Stimulated activated CD4-positive, alpha-beta T cell treated with anti-CD3 and anti-CD28 coated beads, Interleukin-4, amount 100 ng/mL, for 48 hours (primary cell): ENCODE results near the gene MTM1.

Experiments used
- DNase-seq, 2 donors: peaks; one replicate each; pipeline ENCODE4 v3.0.0-alpha.2; 2020; ENCODE audit warnings: low read depth in 2 of 2

Gene MTM1

DNA sequence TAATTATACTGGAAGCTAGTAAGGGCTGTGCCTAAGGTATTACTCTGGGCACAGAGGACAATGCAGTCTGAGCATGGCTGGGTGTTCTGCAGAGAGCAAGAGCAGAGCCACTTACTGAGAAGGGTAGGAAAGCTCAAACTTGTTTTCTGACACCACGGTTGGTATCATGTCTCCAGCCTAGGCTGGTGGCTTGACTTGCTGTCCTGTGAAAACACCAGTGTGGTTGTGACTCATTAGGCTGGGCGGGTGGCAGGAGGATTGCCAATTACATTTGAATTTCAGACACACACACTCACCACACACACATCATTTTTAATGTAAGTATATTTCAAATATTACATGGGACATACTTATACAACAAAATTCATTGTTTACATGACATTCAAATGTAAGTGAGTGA is 19.7 kb upstream of the MTM1 start:
- DNase-seq: no peak

DNA sequence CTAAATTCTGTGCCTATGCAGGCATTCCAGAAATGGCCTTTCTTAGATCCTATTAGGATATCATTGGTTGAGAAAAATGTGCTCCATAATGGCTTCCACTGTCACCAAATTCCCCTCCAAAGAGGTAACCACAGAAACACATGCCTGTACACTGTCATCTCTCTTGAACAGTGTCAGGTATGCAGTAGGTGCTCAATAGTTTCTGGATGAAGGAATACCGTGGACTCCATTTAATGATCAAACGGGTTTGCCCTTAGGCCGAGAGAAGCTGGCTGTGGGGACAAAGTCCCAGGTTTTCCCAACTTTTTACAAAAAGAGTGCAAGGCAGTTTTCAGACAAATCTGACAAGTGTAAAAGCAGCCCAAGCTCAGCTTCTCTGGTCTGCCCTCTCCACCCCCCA is 16.5 kb upstream of the MTM1 start:
- DNase-seq: no peak

DNA sequence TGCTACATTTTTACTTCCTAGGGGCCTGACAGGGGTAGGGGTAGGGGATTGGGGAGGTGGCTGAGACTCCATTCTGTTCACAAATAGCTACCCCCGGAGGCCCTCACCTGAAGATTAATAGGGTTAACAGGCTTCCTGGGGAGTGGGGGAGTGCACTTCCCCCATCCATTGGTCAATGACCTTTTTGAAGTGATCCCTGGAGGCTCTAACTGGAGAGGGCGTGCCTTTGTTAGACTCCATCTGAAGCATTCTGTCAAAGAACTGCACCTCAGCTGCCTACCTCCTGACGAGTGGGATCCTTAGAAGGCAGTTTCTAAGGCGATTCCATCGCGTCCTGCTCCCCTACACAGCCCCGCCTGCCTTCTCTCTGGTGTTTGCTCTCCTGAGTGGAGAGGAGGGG is 10.0 kb upstream of the MTM1 start:
- no peak for DNase-seq

DNA sequence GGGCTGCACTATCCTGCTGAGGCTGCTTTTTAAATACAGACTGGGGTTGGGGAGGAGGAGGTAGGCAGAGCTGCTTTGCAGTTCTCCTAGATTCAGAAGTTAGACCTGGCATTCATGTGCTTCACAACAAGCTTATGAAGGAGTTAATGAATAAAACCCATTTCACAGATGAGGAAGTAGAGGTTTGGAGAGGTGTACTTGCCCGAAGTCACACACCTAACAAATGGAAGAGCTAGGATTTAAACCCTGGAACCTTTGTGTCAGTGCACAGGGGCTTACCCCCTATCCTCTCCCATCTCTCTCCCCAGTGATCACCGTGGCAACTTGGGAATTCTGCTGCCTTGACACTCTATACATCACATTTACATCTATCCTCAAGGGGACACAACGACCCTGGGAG is 3.6 kb upstream of the MTM1 start:
- no peak for DNase-seq

DNA sequence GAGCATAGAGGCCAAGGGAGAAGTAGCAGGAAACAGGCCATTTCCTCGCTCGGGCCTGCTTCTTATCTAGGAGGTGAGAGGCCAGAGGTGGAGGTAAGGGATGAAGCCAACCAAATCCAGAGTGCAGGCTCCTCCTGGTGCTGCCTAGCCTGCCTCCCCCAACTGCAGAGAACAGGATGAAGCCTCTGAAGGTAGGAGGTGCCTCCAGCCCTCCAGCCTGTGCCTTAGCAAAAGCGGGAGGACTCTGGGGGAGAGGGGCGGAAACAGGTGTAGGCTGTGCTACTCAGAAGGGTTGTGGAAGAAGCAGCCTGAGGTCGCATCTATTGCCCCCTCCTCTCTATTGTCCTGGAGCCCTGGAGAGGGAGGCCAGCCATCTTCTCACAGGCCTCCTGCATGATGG is 2.9 kb upstream of the MTM1 start:
- DNase-seq: no peak

DNA sequence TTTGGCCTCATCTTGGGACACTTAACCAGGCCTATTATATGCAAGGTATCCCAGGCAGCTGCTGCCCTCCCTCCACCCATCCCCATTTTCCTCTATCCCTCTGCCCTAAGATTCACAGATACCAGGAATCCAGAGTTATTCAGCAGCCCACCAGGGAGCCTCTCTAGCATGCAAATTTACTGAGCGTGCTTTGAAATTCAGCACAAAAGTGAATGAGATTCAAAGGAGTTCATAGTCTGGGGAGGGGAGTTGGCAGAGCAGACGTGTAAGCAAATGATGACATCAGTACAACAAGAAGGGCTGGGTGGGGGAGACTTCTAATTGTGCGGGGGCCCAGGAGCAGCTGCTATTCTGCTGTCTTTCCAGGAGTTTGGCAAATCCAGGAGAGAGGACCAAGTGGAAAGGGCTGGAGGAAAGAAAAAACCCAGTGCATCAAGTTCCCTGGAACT is 1.7 kb upstream of the MTM1 start:
- no peak for DNase-seq

DNA sequence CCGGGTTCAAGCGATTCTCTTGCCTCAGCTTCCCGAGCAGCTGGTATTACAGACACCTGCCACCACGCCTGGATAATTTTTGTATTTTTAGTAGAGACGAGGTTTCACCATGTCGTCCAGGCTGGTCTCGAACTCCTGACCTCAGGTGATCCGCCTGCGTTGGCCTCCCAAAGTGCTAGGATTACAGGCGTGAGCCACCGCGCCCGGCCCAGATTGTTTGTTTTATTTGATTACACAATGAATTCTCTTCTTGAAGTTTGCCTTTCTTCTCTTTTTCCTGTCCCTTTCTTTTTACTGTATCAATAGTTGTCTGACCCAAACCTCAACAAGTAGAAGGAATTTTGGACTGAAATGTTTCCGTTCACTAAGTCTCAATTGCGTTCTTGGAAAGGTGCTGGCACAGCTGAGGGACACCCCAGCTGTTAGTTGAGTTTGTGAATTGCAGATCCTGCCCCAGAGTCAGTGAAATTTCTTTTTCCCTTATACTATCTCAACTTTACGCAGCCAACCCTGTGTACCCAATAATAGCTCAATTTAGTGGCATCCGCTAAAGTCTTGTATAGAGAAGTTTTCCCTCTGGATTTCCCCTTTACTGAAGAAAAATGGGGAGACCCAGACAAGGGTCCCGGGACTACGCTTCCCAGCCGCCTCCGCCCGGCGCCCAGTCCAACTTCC is 639 bp upstream of the MTM1 start:
- DNase-seq: no peak

DNA sequence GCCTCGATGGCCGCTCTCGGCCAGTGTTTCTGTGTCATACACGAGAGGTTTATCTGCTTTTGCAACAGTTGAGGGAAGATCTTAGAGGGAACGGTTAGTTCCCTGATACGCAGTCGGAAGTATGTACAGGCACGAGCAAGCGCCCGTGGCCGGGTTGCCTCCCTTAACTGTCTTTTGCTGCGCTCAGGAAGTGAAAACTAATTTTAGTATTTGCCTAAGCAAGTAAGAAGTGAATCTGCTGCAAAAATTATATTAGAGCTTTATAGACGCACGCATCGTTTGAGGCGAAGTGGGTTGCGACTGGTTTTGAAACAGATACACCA is 695 bp downstream of the MTM1 start:
- no peak for DNase-seq

DNA sequence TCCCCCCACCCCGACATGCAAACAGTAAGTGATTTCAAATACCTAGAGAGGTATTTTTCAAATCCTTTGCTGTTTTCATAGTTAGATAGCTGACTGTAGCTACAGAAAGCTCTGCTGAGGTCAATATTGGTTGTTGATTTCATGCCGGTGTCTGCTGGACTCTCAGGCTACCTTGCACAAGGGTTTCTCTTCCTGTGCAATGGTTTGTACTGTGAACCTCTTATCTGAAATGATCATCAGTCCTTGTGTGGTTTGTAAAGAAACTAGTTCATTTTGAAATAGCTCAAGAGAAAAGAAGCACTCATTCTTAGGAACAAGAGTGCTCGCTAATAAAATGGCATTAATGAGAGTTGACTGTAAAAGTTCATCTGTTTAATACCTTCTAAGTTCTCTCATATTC is 2.1 kb downstream of the MTM1 start:
- DNase-seq: no peak

DNA sequence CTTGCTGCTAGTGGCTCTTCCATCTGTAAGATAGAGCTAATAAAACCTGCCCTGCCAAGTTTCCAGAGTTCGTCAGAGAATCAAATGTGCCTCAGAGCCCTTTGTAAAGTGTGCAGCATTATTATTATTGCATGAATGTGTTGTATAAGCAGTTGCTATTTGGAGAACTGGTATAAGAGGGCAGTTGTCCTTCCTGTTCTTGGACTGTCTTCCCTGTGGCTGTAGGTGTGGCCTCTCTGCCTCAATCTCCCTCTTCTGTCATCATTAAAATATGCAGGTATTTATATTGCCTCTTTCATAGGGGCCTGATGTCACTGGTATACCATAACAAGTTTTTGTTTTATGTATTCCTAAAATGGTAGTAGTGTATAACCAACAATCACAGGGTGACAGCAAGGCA is 3.8 kb downstream of the MTM1 start:
- no peak for DNase-seq

DNA sequence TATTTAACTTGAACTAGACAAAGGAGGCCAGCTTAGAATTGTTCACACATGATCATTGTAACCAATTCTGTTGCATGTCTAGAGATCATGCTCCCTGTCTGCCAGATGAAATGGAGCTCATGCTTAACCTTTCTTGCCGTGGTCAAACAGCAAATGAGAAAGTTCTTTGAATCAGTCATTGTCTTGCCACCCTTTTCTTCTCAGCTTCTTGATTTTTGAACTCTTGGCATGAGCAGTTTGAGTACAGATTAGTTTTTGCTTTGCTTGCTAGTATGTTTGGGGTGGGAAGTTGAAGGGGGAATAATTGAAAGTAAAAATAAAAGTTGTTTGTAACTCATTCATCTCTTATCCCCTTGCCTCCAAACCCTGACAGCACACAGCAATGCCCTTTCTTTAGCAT is 4.7 kb downstream of the MTM1 start:
- DNase-seq: no peak

DNA sequence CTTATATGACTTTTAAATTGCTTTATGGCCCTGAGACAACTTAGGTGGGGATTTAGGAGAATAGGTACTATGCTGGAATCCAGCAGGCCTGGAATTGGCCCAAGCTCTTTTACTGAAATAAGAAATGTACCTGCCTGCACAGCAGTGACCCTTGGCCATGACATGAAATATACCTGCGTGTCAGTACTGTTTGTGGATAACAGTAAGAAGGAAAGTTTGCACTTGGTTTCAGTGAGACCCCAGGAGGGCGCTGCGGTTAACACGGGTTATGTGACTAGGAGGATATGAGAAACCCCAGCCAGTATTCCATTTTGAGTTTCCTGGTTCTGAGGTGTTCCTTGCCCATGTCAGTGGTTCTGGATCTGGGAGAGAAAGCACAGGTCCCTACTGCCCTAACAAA is 5.3 kb downstream of the MTM1 start:
- peak in 1 of 2 donors; percentile 36 for DNase-seq

DNA sequence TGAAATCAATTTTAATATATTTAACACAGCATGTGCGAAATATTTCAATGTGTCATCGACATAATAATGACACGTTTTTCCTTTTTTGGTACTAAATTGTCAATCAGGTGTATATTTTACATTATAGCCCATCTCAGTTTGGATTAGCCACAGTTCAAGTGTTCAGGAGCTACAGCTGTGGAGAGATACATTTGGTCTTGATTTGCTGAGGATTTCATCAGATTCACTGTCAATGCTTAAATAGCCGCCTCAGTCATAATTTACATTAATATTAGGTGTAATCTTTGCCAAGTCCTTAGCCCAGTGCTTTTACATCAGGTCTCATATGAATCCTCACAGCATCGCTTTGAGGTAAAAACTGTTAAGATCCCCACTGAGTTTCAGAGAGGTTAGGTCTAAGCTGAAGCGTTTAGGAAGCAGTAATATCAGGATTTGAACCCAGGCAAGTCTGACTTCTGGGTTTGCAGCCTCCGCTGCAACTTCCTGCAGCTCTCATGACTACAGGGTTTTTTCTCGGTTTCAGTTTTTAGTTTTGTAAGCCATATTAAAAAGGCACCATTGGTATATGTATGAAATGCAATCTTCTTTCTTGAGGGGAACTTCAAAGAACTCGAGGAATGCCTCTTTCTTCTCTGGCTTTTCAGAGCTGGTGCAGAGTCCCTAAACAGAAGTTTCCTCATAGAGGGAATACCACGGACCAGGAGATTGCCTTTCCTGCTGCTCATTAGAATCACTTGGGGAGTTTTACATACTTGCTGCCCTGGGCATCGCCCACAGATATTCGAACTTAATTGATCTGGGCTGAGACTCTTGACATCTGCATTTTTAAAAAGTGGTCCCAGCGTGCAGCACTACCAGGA is 6.4 kb downstream of the MTM1 start:
- DNase-seq: no peak

DNA sequence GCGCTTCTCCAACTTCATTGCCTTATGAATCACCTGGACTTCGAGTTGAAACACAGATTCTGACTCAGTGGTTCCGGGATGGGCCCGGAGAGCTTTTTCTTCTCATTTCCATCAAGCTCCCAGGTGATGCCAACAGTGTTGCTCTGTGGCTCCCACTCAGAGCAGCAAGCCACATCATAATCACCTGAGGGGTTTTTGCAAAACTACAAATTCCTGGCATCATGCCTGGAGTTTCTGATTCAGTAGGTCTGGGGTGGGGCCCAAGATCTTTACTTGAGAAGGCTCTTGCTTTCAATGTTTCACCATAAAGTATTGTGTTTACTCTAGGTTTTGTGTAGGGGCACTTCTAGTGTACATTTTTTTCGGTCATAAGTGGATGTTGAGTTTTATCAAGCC is 7.0 kb downstream of the MTM1 start:
- DNase-seq: peak in 1 of 2 donors; percentile 47

DNA sequence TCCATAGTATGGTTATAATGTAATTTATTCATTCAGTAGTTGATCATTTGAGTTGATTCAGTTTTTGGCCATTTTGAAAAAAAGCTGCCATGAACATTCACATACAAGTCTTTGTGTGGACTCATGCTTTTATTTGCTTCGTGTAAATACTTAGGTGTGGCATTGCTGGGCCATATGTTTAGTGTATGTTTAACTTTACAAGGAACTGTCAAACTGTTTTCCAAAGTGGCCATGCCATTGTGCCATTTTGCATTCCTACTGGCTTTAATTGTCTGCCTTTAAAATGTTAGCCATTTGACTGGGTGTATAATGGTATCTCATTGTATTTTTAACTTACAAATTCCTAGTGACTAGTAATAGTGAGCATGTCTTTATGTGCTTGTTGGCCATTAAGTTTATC is 8.8 kb downstream of the MTM1 start:
- no peak for DNase-seq

DNA sequence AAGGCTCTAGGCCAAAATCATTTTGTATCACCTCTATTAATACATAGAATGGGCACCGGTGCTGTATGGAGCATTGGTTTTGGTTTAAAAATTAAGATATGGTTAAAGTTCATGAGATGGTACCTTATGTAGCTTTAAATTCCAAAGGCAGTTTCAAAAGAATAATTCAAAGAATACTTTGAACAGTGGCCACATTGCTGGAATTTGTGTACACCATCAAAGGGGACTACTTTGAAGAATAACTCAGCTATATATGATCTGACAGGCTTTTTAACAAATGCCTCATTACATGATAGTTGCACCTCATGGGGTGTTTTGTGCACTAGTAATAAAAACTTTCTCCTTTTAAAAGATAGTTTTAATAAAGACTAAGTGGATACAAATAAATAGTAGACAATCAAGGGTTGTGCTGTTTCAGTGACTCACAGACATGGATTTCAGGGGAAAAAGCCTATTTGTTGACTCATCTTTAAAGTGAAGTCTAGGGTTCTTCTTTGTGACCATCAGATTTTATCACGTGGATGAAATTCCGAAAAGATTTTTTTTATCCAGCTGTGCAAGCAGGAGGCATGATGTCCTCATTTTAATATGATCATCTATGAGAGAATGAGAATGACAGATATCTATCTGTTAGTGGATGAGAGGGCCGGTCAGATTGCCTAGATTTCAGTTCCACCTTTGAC is 12.8 kb downstream of the MTM1 start:
- no peak for DNase-seq

DNA sequence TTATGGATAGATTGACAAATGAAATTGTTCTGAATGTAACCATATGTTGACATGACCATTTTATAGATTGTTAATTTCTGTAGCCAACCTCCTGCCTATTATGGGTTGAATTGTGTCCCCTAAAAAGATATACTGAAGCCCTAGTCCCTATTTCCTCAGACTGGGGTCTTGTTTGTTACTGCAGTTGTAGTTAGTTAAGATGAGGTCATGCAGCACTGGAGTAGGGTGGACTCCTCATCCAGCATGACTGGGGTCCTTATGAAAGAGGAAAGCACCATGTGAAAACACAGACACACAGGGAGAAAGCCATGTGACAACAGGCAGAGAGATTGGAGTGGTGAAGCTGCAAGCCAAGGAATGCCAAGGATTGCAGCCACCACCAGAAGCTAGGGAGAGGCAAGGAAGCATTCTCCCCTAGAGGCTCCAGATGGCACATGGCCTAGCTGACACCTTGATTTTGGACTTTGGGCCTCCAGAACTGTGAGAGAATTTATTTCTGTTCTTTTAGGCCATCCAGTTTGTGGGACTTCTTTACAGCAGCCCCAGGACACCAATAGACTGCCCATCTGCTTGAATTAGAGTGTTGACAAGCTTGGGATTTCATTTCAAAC is 14.0 kb downstream of the MTM1 start:
- DNase-seq: no peak

DNA sequence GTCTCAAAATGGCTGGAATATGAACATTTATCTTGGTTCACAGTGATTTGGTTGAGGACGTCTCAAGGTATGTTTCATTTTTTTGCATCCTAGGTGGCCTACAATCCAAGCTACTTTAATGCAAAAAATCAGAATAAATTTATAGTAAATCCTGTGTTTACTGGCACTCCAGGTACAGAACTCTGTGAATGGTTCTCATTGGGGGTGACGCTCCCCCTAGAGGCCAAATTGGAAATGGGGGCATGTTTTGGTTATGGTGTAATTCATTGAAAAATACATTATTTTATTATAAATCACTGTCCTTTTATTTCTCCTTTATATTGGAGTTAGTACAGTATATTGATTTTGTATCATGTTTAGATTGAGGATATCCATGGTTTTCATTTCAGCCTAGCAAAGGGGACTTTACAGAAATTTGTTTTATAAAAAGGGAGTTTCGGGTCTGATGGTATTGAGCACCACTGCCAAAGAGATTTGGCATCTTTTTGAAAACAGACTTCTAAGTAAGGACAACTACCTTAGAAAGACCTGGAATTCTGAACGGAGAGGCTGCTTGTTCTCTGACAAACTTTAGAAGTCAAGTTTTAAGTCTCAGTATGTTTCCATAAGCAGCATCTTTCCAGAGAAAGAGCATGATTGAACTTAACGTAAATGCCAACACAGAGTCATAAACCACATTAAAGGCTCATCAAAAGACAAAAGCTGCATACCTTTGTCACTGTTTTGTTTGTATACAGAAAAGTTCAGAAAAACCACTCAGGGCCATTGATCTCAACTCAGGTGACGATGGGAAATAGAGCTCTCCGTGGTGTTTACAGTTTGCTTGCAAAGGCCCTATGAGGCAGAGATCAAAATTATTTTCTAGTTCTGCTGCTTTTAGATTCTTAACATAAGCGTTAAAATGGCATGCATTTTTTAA is 19.4 kb downstream of the MTM1 start:
- DNase-seq: no peak

DNA sequence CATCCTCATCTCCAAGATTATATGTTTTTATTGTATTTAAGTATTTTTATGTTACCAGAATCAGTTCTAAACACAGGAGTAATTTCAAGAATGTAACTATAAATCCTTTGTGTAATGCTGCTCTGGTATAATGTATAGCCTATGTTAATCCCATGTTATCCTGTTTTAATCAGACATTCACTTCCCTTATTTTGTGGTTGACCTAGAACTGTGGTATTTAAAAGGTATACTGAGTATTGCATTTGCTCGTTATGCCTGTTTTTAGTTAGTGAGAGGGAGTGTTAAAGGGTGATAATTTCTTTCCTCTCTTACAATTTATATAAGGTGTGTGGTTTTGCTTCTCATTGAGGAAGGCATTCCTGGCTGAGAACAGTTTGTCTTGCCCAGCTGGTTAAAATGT is 26.2 kb downstream of the MTM1 start:
- DNase-seq: no peak

DNA sequence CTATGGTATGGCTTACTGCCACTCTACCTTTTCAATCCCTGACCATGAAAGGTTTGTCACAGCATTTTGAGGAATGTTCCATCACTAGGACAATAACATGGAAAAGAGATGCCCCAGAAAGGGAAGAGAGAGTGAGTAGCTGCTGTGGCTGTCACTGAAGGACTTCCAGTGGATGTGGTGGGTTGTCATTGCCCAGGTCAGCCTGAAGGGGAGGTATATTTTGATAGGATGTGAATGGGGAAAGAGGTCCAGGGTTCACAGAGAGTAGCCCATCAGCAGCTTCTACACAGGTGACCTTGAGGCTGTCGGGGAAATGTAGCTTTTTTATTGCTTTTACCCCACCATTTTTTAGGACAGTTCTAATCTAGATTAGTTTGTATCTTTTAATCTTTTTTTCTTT is 30.8 kb downstream of the MTM1 start:
- no peak for DNase-seq

DNA sequence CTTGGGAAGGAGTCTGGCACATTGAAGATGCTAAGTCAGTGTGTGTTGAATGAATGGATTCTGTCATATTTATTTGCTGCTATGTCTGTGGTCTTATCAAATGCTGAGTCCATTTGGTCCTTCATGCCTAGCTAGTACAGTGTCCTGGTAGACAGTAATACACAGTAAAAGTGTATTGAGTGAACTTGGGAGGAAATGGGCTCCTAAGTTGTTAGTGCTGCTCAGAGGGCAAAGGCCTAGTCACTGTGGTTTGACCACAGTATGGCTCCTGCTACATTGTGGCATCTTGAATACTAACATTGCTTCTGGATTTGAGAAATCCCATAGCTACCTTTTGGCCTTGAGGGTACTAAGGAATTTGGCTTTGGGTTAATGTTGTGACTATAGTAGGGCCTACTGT is 33.9 kb downstream of the MTM1 start:
- DNase-seq: no peak

DNA sequence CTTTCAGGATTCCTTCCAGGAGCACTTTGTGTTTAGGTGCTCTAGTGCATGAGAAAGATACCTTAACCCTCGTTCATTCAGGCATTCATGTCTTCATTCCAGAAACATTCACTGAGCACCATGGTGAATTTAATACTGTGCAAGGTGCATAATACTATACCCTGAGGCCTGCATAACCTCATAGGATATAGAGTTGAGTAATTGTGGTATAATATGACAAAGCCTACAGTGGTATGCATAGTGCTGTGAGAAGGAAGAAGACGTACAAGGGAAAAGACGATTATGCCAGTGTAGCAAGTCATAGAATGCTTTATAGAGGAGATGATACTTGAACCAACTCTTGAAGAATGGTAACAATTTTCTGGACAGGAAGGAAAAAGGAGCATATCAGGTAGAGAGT is 34.3 kb downstream of the MTM1 start:
- no peak for DNase-seq
